Suprapubic skin (tissue), 4 donors: ENCODE measurements around the gene B3GNT8. TPM values are rescaled to one million over a fixed set of nuclear protein-coding genes. Genes with fewer than 3 reads are reported as not detected.
A peak's percentile ranks its signal among the peaks of the same experiment; 100 is the strongest.

Source experiments
- DNase-seq, 2 donors: peaks; one replicate each; pipeline ENCODE4 v3.0.0-alpha.2; 2019; ENCODE audit warnings: low spot score in 2 of 2
- H3K27ac ChIP-seq: fragments of 200-600 bp; sonication (generic); one replicate; pipeline ENCODE4 v1.5.1; 2019
- H3K27me3 ChIP-seq: fragments of 200-600 bp; sonication (generic); one replicate; pipeline ENCODE4 v1.5.1; 2019
- H3K36me3 ChIP-seq: fragments of 200-600 bp; sonication (generic); one replicate; pipeline ENCODE4 v1.5.1; 2019
- H3K4me1 ChIP-seq: fragments of 200-600 bp; sonication (generic); one replicate; pipeline ENCODE4 v1.5.1; 2019
- H3K4me3 ChIP-seq: fragments of 200-600 bp; sonication (generic); one replicate; pipeline ENCODE4 v1.5.1; 2019; ENCODE audit warnings: mild to moderate bottlenecking
- H3K9me3 ChIP-seq: fragments of 200-600 bp; sonication (generic); one replicate; pipeline ENCODE4 v1.5.1; 2019
- EP300 ChIP-seq: sonication (generic); formaldehyde crosslinking; IDR thresholded peaks from one replicate; pipeline ENCODE4 v1.6.1; 2017; ENCODE audit warnings: antibody characterized with exemption
- POLR2A ChIP-seq, 2 donors: fragments of 450-650 bp; IDR thresholded peaks; one replicate each; pipeline ENCODE4 v1.6.1; 2017; ENCODE audit warnings: antibody characterized with exemption in 2 of 2, mild to moderate bottlenecking in 2 of 2, moderate library complexity in 2 of 2
- POLR2AphosphoS5 ChIP-seq, 3 donors: sonication (generic); formaldehyde crosslinking; IDR thresholded peaks; one replicate each; pipeline ENCODE4 v1.6.1; 2017; ENCODE audit warnings: antibody characterized with exemption in 3 of 3
- WGBS: methylation state at CpG from one replicate; pipeline ENCODE4 v1.1.5; 2018; 5-methylcytosine and 5-hydroxymethylcytosine counted together
- total RNA-seq, 4 donors: library from RNA; depleted of rRNA; stranded (reverse); fragments of >200 nt; gene quantifications; one replicate each; pipeline ENCODE4 v1.1.0, GENCODE V29; 2016
- TF ChIP-seq, protein P1 (sequence below), 2 donors: fragments of 200-600 bp in 1 of 2; fragments of 450-650 bp in 1 of 2; sonication (generic) in 1 of 2; IDR thresholded peaks; one replicate each; pipeline ENCODE4 v1.5.1; 2016 to 2019; ENCODE audit warnings: antibody characterized with exemption in 2 of 2, mild to moderate bottlenecking in 1 of 2, moderate library complexity in 1 of 2

B3GNT8 gene
- total RNA-seq, 4 donors from 2014 or later: 4.7 to 9.6 (median 6.2) TPM

DNA sequence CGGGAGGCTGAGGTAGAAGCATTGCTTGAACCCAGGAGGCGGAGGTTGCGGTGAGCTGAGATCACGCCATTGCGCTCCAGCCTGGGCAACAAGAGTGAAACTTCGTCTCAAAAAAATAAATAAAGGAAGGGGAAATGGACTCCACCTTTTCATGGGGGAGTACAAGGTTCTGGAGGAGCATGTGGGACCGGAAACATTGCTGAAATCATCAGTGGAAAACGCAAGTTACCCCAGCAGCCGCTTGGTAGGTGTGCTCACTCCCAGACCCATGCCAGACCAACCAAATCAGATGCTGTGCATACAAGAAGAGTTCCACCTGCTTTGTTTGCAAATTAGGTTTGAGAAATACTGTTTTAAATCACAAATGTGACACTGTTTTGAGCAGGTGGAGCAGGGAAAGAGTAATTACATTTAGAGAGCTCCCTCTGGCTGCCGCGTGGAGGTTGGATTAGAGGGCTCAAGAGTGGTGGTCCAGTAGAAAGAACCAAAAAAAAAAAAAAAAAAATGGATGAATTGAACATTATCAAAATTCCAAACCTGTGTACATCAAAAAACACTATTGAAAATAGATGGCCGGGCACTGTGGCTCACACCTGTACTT is 20.7 kb upstream of the B3GNT8 start:
- TF ChIP-seq POLR2A (IDR thresholded peaks at IDR 0.05) (no peak), POLR2AphosphoS5 (IDR thresholded peaks at IDR 0.05) (no peak), EP300 (no peak)
- TF ChIP-seq, protein P1, sequence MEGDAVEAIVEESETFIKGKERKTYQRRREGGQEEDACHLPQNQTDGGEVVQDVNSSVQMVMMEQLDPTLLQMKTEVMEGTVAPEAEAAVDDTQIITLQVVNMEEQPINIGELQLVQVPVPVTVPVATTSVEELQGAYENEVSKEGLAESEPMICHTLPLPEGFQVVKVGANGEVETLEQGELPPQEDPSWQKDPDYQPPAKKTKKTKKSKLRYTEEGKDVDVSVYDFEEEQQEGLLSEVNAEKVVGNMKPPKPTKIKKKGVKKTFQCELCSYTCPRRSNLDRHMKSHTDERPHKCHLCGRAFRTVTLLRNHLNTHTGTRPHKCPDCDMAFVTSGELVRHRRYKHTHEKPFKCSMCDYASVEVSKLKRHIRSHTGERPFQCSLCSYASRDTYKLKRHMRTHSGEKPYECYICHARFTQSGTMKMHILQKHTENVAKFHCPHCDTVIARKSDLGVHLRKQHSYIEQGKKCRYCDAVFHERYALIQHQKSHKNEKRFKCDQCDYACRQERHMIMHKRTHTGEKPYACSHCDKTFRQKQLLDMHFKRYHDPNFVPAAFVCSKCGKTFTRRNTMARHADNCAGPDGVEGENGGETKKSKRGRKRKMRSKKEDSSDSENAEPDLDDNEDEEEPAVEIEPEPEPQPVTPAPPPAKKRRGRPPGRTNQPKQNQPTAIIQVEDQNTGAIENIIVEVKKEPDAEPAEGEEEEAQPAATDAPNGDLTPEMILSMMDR (IDR thresholded peaks at IDR 0.05): no peak
- no peak for DNase-seq
- no peak overlapping the region for H3K27ac ChIP-seq
- peaks cover 8% of the 10 kb centered on the region for H3K4me1 ChIP-seq
- WGBS: 59% methylated on average over 12 of the region's 12 CpGs
- peaks cover 23% of the 10 kb centered on the region for H3K27me3 ChIP-seq
- H3K4me3 ChIP-seq: peak overlapping the region; percentile 1
- no peaks in the 10 kb centered on the region for H3K9me3 ChIP-seq
- no peaks in the 10 kb centered on the region for H3K36me3 ChIP-seq

GRCh38 chr19:41445575-41445974 is 18.4 kb upstream of the B3GNT8 start:
- no peaks in the 10 kb centered on the region for H3K9me3 ChIP-seq
- peaks cover 10% of the 10 kb centered on the region for H3K4me1 ChIP-seq
- H3K27ac ChIP-seq: no peak overlapping the region
- TF ChIP-seq EP300 (no peak), POLR2AphosphoS5 (IDR thresholded peaks at IDR 0.05) (no peak), POLR2A (IDR thresholded peaks at IDR 0.05) (no peak)
- TF ChIP-seq, protein P1 (IDR thresholded peaks at IDR 0.05): no peak
- no peak for DNase-seq
- 68% methylated on average over 5 of the region's 5 CpGs for WGBS
- no peak overlapping the region for H3K4me3 ChIP-seq
- H3K27me3 ChIP-seq: peaks cover 23% of the 10 kb centered on the region
- H3K36me3 ChIP-seq: no peaks in the 10 kb centered on the region

DNA sequence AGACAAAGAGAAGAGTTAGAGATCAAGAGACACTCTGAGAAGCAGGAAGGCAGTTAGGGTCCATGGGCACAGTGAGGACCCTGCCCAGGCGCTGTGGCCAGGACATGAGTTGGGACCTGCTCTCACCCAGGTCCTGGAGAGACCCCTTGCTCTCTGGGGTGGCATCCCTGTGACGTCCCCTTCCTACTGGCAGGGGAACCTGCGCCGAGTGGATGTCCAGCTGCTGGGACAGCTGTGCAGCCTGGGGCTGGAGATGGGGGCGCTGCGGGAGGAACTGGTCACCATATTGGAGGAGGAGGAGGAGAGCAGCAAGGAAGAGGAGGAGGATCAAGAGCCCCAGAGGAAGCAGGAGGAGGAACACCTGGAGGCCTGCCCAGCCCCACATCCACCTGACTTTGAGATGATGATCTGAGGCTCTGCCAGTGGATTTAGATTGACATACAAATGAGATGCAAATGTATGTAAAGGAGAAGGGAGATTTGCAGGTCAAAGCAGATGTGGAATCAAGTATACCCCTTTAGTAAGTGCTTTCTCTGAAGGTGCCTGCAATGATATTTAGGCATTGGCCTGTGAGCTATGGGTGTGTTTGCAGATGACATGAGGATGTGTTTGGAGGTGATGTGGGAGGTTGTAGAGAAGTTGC is 16.8 kb upstream of the B3GNT8 start:
- TF ChIP-seq, protein P1 (IDR thresholded peaks at IDR 0.05): no peak
- TF ChIP-seq POLR2AphosphoS5 (IDR thresholded peaks at IDR 0.05): no peak
- TF ChIP-seq EP300: no peak
- Histone ChIP-seq H3K4me3 (no peak overlapping the region), H3K9me3 (no peaks in the 10 kb centered on the region), H3K27me3 (peaks cover 23% of the 10 kb centered on the region), H3K27ac (no peak overlapping the region), H3K36me3 (no peaks in the 10 kb centered on the region), H3K4me1 (peaks cover 16% of the 10 kb centered on the region)
- 69% methylated on average over 6 of the region's 6 CpGs for WGBS
- peak in 1 of 2 donors; percentile 70 for DNase-seq

DNA sequence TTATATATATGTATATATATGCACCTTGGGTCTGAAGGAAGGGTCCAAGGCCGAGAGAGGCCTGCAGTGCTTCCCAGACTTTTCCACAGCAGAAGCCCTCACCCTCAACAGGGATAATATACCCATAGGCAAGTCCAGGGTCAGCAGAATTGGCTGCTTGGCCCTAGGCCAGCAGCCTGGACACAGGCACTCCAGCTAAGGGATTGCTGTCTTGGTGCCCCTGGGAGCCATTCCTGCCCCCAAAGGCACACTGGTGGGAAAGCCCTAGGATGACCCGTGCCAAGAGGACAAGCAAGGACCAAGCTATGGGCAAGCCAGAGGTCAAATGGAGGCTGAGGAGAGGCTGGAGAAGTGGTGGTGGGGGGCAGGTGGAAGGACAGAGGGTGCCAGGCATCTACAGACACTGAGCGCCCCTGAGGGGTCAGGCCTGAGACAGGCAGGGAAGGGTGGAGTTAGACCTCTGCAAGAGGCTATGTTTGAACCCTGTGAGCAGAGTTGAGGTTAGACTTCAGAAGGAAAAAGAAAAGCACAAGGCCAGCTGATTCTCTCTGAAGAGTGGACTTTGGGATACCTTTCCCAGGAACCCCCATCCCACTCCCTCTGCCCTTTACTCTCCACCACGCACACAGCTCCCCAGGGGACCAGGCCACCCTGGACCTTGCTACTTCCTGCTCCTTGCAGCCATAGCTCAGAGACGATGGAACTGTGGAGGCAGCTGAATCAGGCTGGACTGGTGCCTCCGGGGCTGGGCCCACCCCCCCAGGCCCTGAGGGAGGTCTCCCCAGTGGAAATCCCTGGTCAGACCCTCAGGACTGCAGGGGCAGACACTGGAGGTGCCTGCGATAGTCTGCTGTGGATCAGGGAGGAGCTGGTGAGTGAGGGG is 15.5 kb upstream of the B3GNT8 start, which contains the start of gene ERICH4:
Gene ERICH4, plus strand, starts transcription at position 684 of the 883 bp plus-strand sequence. Its CDS starts 14 bp downstream, at position 698.
- H3K36me3 ChIP-seq: no peaks in the 10 kb centered on the region

More for the DNA sequence above, 15.5 kb upstream of the B3GNT8 start, which contains the start of gene ERICH4:
- Histone ChIP-seq H3K27me3 (peaks cover 16% of the 10 kb centered on the region), H3K9me3 (no peaks in the 10 kb centered on the region), H3K27ac (no peak within 1 kb of the TSS), H3K4me1 (peaks cover 18% of the 10 kb centered on the region), H3K4me3 (no peak within 1 kb of the TSS)
- peak in 1 of 2 donors; percentile 55 for DNase-seq
- 64% methylated on average over 7 of the region's 7 CpGs for WGBS
- TF ChIP-seq EP300: no peak
- no peak for TF ChIP-seq POLR2A (IDR thresholded peaks at IDR 0.05)
- no peak for TF ChIP-seq POLR2AphosphoS5 (IDR thresholded peaks at IDR 0.05)
- TF ChIP-seq, protein P1 (IDR thresholded peaks at IDR 0.05): no peak
